IPS DF 6.9 (cell line): ENCODE data around the gene TH.

Experiments
- DNase-seq: peaks from one replicate; pipeline ENCODE4 v3.0.0-alpha.2; 2013; ENCODE audit warnings: low read depth, low spot score
- H3K27ac ChIP-seq: one replicate; pipeline ENCODE4 v1.5.1; 2013; ENCODE audit warnings: low read length, control low read depth
- H3K27me3 ChIP-seq: 2 replicates; pipeline ENCODE4 v1.6.1; 2013; ENCODE audit warnings: mild to moderate bottlenecking, low read length; ENCODE audit not compliant: control insufficient read depth, insufficient read depth
- H3K36me3 ChIP-seq: 2 replicates; pipeline ENCODE4 v1.6.1; 2013; ENCODE audit warnings: low read length; ENCODE audit not compliant: control insufficient read depth, insufficient read depth
- H3K4me1 ChIP-seq: 2 replicates; pipeline ENCODE4 v1.6.1; 2013; ENCODE audit warnings: low read length; ENCODE audit not compliant: control insufficient read depth, insufficient read depth
- H3K4me3 ChIP-seq: 2 replicates; pipeline ENCODE4 v1.5.1; 2013; ENCODE audit warnings: mild to moderate bottlenecking, low read length
- H3K9me3 ChIP-seq: 2 replicates; pipeline ENCODE4 v1.6.1; 2013; ENCODE audit warnings: low read length, inconsistent platforms; ENCODE audit not compliant: control insufficient read depth, insufficient read depth
- WGBS: extraction: QIAGEN DNeasy Blood & Tissue Kit; methylation state at CpG from one replicate; pipeline ENCODE4 v1.1.7; 2013; ENCODE audit warnings: mixed read lengths, missing lambda C conversion rate; ENCODE audit not compliant: insufficient read length, insufficient coverage; 5-methylcytosine and 5-hydroxymethylcytosine counted together

TH gene

DNA sequence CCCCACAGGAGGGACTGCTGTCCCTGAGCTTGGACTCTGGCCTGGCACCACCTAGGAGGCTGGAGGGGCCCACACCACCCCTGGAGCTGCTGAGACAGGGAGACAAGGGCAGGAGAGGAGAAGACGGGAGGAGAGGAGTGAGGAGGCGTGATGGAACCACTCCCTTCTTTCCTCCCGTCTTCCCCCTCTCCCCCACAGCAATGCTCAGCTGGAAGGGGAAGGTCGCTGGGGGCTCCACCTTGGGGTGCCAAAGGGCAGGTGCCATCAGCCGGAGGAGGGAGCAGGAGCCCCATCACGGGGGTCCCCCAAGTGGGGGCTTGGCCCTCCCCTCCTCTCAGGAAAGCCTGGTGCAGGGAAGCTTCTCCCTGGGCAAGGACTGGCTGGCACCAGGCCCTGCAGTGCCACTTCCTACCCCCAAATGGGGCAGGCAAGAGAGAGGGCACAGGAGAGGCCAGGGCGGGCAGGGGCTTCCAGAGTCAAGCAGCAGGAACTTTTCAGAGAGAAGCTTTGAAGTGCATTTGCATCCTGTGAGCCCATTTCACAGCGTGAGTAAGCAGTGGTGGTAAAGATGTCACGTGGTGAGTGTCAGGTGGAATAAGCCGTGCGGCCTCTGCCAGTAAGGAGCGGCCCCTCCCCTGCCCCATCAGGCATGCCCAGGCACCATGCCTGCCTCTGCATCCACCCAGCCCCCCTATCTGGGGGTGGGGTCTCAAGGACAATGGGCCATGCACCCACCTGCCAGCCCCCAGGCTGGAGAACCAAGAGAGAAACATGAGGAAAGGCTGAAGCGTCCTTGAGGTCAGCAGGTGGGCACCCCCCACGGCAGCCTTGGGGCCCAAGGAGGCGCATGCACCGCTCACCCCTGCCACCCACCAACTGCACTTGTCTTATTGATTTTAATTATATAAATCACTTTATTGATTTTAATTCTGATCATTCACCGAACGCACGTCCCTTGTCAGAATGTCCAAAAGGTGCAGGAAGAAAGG, 37.3 kb downstream of the TH start:
- H3K4me3 ChIP-seq: no peak overlapping the region
- H3K4me1 ChIP-seq: peaks cover 4% of the 10 kb centered on the region
- DNase-seq: no peak
- H3K36me3 ChIP-seq: no peaks in the 10 kb centered on the region
- H3K27me3 ChIP-seq: peaks cover 12% of the 10 kb centered on the region; the same call in 1 of the 2 replicates
- H3K27ac ChIP-seq: no peak overlapping the region
- no CpG with 5 or more reads among the region's 19 CpGs for WGBS
- H3K9me3 ChIP-seq: no peaks in the 10 kb centered on the region

DNA sequence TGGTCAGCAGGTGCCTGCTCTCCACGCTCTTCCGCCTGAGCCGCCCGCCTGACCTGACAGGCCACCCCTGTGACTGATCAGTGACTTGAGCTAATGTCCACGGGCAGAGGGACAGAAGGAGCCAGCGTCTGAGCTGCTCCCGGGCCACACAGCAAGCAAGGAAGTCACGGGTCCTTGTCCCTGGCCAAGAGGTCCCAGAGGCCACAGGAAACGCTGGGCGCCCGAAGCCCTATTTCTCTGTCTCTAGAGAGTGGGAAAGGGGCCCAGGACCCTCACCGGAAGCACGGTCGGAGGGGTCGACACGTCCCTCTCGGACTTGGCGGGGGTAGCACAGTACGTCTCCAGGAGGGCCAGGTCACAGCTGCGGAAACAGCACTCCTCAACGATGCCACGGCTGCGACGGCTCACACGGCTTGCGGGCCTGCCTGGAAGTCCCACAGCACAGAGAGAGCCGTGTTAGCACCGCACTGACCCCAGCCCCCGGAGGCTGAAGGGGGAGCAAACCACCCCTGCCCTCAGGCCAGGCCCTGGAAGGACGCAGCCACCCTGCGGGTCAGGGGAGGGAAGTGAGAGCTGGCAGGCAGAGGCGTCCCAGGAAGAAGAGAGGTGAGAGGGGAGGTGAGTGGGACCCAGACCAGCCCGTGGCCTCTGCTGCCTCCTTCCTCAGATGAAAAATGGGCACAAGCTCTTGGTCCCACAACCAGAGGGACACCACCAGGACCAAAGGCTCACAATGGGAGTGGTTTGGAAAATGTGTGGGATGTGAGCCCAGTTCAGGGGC, 38.2 kb downstream of the TH start:
- no peak for DNase-seq
- Histone ChIP-seq H3K4me1 (peaks cover 4% of the 10 kb centered on the region), H3K36me3 (no peaks in the 10 kb centered on the region), H3K9me3 (no peaks in the 10 kb centered on the region), H3K4me3 (no peak overlapping the region), H3K27ac (no peak overlapping the region), H3K27me3 (peaks cover 9% of the 10 kb centered on the region; the same call in 1 of the 2 replicates)
- no CpG with 5 or more reads among the region's 33 CpGs for WGBS

DNA sequence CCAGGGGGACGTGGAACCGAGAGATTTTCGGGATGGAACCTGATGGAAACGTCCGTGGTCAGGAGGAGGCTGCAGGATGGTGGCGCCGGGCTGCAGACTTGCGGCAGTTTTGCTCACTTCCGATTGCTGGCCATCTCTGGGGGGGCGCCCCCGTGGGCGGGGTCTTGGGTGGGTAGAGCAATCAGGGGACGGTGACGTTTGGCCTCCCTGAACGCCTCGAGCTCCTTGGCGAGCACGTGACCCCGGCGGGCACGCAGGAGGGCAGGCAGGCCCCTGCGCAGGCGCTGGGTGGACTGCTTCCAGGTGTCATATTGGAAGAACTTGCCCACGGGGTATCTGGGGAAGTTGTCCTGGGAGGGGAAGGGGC, 38.8 kb downstream of the TH start:
- Histone ChIP-seq H3K27ac (no peak overlapping the region), H3K36me3 (no peaks in the 10 kb centered on the region), H3K27me3 (peaks cover 6% of the 10 kb centered on the region; the same call in 1 of the 2 replicates), H3K4me3 (no peak overlapping the region), H3K9me3 (no peaks in the 10 kb centered on the region), H3K4me1 (peaks cover 4% of the 10 kb centered on the region)
- WGBS: no CpG with 5 or more reads among the region's 24 CpGs
- no peak for DNase-seq

DNA sequence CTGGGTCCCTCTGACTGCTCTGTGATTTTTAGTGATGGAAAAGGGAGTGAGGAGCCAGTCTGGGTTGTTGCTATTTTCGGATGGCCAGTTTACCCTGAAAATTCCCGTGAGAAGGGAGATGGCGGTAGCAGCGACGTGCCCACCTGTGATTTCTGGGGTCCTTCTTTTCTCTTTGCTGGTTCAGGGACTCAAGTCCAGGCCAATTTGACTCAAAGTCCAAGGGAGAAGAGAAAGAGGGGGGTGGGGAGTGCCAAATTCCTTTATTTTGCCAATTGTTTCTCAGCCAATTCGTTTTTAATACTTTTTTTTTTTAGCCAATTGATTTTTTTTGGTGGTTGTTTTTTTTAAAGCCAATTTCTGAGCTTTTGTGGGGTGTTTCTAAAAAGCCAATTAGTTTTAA, 39.4 kb downstream of the TH start:
- H3K36me3 ChIP-seq: no peaks in the 10 kb centered on the region
- no peak for DNase-seq
- no peaks in the 10 kb centered on the region for H3K9me3 ChIP-seq
- H3K27me3 ChIP-seq: peaks cover 6% of the 10 kb centered on the region; the same call in 1 of the 2 replicates
- no CpG with 5 or more reads among the region's 6 CpGs for WGBS
- H3K27ac ChIP-seq: no peak overlapping the region
- peaks cover 4% of the 10 kb centered on the region for H3K4me1 ChIP-seq
- H3K4me3 ChIP-seq: no peak overlapping the region

DNA sequence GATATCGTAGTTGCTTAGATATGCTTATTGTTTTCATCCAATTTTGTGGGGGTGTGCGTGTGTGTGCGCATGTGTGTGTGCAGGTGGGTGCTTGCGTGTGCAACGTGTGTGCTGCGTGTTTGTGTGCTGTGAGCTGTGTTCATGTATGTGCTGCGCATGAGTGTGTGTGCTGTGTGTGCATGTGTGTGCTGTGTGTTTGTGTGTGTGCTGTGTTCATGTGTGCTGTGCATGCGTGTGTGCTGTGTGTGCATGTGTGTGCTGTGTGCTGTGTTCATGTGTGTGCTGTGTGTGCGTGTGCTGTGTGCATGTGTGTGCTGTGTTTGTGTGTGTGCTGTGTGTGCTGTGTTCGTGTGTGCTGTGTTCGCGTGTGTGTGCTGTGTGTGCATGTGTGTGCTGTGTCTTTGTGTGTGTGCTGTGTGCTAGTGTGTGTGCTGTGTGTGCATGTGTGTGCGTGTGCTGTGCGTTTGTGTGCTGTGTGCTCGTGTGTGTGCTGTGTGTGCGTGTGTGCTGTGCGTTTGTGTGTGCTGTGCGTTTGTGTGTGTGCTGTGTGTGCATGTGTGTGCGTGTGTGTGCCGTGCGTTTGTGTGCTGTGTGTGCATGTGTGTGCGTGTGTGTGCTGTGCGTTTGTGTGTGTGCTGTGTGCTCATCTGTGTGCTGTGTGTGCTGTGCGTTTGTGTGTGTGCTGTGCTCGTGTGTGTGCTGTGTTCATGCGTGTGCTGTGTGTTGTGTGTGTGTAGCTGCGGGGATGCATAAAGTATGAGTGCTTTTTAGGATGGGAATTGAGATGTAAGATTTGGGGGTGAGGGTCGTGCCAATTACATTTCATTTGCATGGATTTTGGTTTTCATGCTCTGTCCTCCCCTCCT, 40.0 kb downstream of the TH start:
- H3K36me3 ChIP-seq: no peaks in the 10 kb centered on the region
- peaks cover 3% of the 10 kb centered on the region; the same call in 1 of the 2 replicates for H3K27me3 ChIP-seq
- no CpG with 5 or more reads among the region's 28 CpGs for WGBS
- H3K4me3 ChIP-seq: no peak overlapping the region
- no peaks in the 10 kb centered on the region for H3K9me3 ChIP-seq
- no peaks in the 10 kb centered on the region; the same call in 1 of the 2 replicates for H3K4me1 ChIP-seq
- no peak overlapping the region for H3K27ac ChIP-seq
- DNase-seq: no peak

DNA sequence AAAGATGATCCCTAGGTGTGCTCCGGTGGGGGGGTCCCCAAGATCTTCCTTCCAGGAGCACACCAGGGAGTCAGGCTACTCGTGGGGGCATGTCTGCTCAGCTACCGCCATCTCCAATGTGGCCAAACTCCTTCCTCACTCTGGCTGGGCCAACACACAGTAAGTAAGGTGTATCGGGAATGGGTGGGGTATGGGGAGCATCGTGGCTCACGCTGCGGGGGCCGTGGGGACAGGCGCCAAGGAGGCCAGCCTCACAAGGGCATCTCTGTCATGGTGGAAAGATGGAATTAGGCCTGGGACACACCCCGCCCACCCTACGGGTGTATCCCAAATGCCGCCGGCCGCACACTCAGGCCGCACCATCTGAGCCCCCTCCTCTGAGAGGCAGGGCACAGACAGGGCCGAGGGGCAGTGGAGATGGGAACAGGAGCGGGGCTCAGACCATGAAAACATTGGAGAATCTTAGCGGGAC, 40.7 kb downstream of the TH start:
- Histone ChIP-seq H3K27ac (no peak overlapping the region), H3K4me3 (no peak overlapping the region), H3K9me3 (no peaks in the 10 kb centered on the region), H3K27me3 (no peaks in the 10 kb centered on the region; the same call in 1 of the 2 replicates), H3K4me1 (no peaks in the 10 kb centered on the region), H3K36me3 (no peaks in the 10 kb centered on the region)
- no peak for DNase-seq
- no CpG with 5 or more reads among the region's 18 CpGs for WGBS

DNA sequence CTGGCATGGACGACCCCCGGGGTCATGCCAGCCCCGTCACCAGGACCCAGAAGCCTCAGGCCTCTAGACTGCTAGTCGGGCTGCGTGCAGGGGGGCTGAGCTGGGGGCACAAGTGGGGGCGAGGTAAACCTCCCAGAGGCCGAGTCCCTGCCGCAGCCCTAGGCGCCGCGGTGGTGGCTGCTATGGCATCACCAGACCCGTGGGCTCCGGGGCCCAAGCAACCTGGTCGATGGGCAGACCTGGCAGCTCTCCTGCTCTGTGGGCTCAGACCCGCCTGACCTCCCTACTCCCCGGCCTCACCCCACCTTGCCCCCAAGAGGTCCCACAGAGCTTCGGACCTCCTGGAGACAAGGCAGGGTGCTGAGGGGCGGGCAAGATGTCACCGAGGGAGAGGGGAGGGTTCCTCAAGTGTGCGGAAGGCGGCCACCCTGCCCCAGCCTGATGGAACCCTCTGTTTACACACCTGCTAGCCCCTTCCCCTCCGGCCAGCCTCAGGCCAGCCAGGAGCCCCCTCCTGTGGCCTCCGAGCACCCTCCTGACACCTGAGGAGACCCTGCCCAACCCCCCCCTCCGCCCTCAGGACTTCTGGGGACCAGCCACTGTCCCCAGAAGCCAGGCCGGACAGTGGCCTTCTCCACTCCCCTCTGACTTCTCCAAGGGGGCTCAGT, 41.8 kb downstream of the TH start:
- H3K9me3 ChIP-seq: no peaks in the 10 kb centered on the region
- no peak overlapping the region for H3K27ac ChIP-seq
- no peaks in the 10 kb centered on the region for H3K36me3 ChIP-seq
- DNase-seq: no peak
- no peaks in the 10 kb centered on the region for H3K27me3 ChIP-seq
- no peak overlapping the region for H3K4me3 ChIP-seq
- no CpG with 5 or more reads among the region's 25 CpGs for whole genome bisulfite sequencing
- H3K4me1 ChIP-seq: no peaks in the 10 kb centered on the region

DNA sequence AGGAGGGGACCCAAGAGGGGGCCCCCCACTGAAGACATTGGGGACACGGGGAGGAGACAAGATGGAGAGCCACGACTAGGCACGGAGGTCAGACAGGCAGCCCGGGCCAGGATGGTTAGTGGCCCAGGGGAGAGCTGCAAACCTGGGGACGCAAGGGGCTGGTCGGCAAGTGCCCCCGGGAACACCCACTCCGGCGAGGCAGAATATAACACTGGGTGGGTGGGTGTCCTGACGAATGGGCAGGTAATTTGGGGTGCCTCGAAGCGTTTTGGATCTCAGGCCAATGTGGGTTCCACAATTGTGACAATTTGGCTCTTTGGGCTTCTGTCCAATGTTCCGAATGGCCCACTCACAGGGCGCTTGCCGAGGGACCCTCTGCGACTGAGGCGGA, 42.3 kb downstream of the TH start:
- no peak for DNase-seq
- Histone ChIP-seq H3K4me3 (no peak overlapping the region), H3K9me3 (no peaks in the 10 kb centered on the region), H3K4me1 (no peaks in the 10 kb centered on the region), H3K36me3 (no peaks in the 10 kb centered on the region), H3K27ac (no peak overlapping the region), H3K27me3 (no peaks in the 10 kb centered on the region)
- no CpG with 5 or more reads among the region's 17 CpGs for WGBS

DNA sequence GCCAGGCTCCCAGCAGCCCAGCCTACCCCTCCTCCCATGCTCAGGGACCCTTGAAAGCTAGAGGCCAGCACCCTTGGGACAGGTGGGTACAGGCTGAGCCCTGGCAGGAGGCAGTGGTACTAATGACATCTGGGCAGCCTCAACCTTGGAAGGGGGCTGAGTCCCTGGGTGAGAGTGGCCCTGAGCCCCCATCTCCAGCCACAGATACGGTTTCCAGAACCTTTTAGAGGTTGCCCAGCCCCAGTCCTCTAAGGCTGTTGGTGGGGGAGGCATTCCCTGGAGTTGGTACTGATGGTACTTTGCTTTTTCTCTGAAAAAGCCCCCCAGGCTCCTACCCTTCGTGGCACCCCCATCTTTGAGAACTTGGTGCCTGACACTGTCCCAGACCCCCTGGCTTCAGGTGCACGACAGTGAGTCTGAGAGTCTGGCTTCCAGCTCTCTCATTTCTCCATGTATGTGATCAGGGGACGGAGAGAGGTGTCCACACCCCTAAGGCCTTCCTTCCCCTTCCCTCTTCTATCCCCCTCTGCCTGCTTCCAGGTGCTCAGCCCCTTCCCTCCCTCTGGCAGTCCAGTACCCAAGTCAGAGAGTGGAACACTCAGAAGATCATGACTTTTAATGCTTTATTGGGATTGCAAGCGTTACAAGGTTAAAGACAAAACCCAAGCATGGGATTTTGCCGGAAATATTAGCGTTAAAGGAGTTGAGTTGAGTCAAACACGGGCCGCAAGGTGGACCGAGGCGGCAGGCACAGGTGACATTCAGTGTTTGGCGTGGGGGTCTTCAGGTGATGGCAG, 42.9 kb downstream of the TH start:
- no peak for DNase-seq
- H3K27me3 ChIP-seq: no peaks in the 10 kb centered on the region
- no peaks in the 10 kb centered on the region for H3K9me3 ChIP-seq
- H3K36me3 ChIP-seq: no peaks in the 10 kb centered on the region
- no CpG with 5 or more reads among the region's 12 CpGs for WGBS
- no peak overlapping the region for H3K27ac ChIP-seq
- no peaks in the 10 kb centered on the region for H3K4me1 ChIP-seq
- no peak overlapping the region for H3K4me3 ChIP-seq
